Esophagus (tissue), 2 donors: ENCODE results near the gene BCL7C. TPM values are rescaled to one million over a fixed set of nuclear protein-coding genes. Genes with fewer than 3 reads are reported as not detected.

Experiments
- H3K27ac ChIP-seq, 2 donors: one replicate each; pipeline ENCODE4 v1.5.1; 2013; ENCODE audit warnings: low read depth in 2 of 2, mild to moderate bottlenecking in 2 of 2, inconsistent platforms in 1 of 2, low read length in 1 of 2, moderate library complexity in 1 of 2
- H3K27me3 ChIP-seq, 2 donors: one replicate each; pipeline ENCODE4 v1.6.1; 2013; ENCODE audit warnings: low read length in 2 of 2, control low read depth in 1 of 2, mild to moderate bottlenecking in 1 of 2; ENCODE audit not compliant: insufficient read depth in 2 of 2, control insufficient read depth in 1 of 2
- H3K36me3 ChIP-seq, 2 donors: one replicate each; pipeline ENCODE4 v1.6.1; 2013; ENCODE audit warnings: low read length in 1 of 2; ENCODE audit not compliant: control insufficient read depth in 2 of 2, insufficient read depth in 2 of 2
- H3K4me1 ChIP-seq, 2 donors: one replicate each; pipeline ENCODE4 v1.6.1; 2013; ENCODE audit warnings: low read length in 1 of 2; ENCODE audit not compliant: control insufficient read depth in 2 of 2, insufficient read depth in 2 of 2
- H3K4me3 ChIP-seq, 2 donors: one replicate each; pipeline ENCODE4 v1.5.1; 2013; ENCODE audit warnings: low read length in 2 of 2, mild to moderate bottlenecking in 2 of 2, low read depth in 1 of 2, moderate library complexity in 1 of 2
- H3K9me3 ChIP-seq, 2 donors: one replicate each; pipeline ENCODE4 v1.6.1; 2013; ENCODE audit warnings: mild to moderate bottlenecking in 2 of 2, low read depth in 1 of 2, low read length in 1 of 2, moderate library complexity in 1 of 2; ENCODE audit not compliant: control insufficient read depth in 2 of 2, insufficient read depth in 1 of 2
- whole genome bisulfite sequencing, 2 donors: extraction: QIAGEN DNeasy Blood & Tissue Kit; methylation state at CpG; one replicate each; pipeline ENCODE4 v1.1.7; 2013; 5-methylcytosine and 5-hydroxymethylcytosine counted together
- polyA plus RNA-seq, 2 donors: library from polyadenylated mRNA; stranded (reverse); fragments of 200-250 nt; gene quantifications; one replicate each; pipeline ENCODE4 v1.2.3, GENCODE V29; 2013
- donor health status: healthy with polysubstance abuse.
- donor health status: Bipolar disorder and iron deficiency.

BCL7C gene
- polyA plus RNA-seq, 2 donors: 21.8 to 33.9 TPM

DNA sequence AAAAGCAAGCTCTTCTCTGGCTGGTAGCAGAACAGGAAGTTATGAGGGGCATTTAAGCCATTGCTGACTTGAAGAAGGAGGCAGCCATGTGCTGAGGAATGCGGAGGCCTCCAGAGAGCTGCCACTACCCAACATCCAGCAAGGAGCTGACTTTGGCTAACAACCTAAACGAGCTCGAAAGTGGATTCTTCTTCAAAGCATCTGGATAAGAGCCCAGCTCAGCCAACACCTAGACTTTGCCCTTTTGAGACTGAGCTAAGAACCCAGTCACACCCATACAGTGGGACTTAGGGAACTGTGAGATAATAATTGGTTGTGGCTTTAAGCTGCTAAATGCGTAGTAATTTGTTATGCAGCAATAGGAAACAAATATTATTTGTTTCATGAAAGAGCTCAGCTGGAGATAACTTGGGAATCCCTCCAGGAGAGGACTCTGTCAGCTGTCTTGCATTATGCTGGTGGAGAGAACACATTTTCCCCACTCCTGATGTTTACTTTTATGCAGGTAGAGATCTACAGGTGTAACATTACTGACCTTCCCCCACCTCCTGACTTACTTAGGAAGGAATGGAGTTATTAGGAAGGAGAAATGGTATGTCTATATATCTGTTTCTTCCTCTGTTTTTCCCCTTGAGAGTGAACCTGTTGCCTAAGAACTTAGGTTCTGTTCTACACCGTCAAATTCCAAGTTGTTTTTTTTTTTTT, 54.2 kb downstream of the BCL7C start:
- Histone ChIP-seq H3K9me3 (no peaks in the 10 kb centered on the region), H3K27ac (peak overlapping the region; percentile 70 to 79), H3K27me3 (no peaks in the 10 kb centered on the region), H3K4me1 (no peaks in the 10 kb centered on the region), H3K4me3 (no peak overlapping the region), H3K36me3 (no peaks in the 10 kb centered on the region)
- WGBS, 2 donors: 31 to 48% methylated on average over 5 of the region's 5 CpGs

DNA sequence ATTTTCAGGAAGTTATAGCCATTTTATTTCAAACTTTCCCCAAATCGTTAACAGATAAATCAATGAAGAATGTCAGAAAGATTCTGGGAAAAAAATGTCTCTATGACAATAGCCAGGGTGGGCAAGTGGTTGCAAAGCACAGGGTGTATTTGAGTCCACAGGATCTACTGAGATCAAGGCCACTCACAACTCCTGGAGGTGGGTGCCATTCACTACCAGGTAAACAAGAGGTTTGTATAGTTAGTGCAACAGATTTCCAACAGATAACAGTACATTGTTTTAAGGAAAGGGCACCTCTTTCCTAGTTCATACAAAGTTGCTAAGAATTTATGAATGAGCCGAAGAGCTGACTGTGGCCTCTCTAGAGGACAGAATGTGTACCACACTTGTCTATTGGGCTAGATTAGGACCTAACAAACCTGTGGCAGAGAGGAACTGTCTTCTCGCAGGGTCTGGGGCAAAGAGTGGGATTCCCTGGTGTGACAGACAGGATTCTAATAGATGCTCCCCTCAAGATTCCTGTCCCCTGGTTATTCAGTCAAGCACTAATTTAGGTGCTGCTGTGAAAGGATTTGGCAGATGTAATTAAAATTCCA, 54.9 kb downstream of the BCL7C start:
- H3K4me1 ChIP-seq: no peaks in the 10 kb centered on the region
- 66 to 75% methylated on average over 3 of the region's 3 CpGs for WGBS, 2 donors
- no peaks in the 10 kb centered on the region for H3K27me3 ChIP-seq
- H3K36me3 ChIP-seq: peaks cover 0 to 2% of the 10 kb centered on the region in 2 donors
- H3K9me3 ChIP-seq: no peaks in the 10 kb centered on the region
- H3K27ac ChIP-seq: peak overlapping the region; percentile 66 to 79
- H3K4me3 ChIP-seq: no peak overlapping the region

DNA sequence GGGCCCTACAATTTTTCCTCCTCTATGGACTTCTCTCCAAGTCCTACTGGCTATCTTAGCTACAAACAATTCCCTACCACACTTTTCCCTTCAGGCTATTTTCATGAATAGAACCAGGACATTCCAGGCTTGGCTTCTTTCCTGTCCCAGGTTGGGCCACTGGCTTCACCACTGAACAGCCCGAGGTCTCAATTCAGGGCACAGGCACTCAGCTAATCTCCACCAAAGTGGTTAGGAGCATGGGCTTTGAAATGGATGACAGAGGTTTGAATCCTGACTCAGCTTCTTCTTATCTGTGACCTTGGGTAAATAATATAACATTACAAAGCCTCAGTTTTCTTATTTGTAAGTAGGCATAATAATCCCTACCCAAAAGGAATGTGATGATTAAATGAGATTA, 56.0 kb downstream of the BCL7C start:
- 54 to 74% methylated on average over 1 of the region's 1 CpG for WGBS, 2 donors
- H3K27ac ChIP-seq: no peak overlapping the region
- peaks cover 0 to 2% of the 10 kb centered on the region in 2 donors for H3K36me3 ChIP-seq
- no peaks in the 10 kb centered on the region for H3K9me3 ChIP-seq
- no peaks in the 10 kb centered on the region for H3K27me3 ChIP-seq
- no peak overlapping the region for H3K4me3 ChIP-seq
- no peaks in the 10 kb centered on the region for H3K4me1 ChIP-seq

Other genes starting within 250 kb of the BCL7C start
- 10 to 100 TPM; 26.8 to 51.8 TPM for gene PRR14, start 243.1 kb downstream of the BCL7C start, polyA plus RNA-seq
- gene FBRS, start 235.6 kb downstream of the BCL7C start, polyA plus RNA-seq: 10 to 100 TPM; 43.5 to 84.8 TPM
- gene SRCAP, start 194.9 kb downstream of the BCL7C start, polyA plus RNA-seq: 10 to 100 TPM in 1 of 2 donors, 1 to 10 TPM in 1; 4.9 to 20.9 TPM
- gene PHKG2, start 145.7 kb downstream of the BCL7C start, polyA plus RNA-seq: 10 to 100 TPM; 23.2 to 34.8 TPM
- 1 to 10 TPM; 3.5 to 6.2 TPM for gene CFAP119, start 132.0 kb downstream of the BCL7C start, polyA plus RNA-seq
- gene RNF40, start 131.8 kb downstream of the BCL7C start, polyA plus RNA-seq: 10 to 100 TPM; 39.9 to 64.1 TPM
- 1 to 10 TPM; 3.4 to 4.9 TPM for gene ZNF629, start 106.9 kb downstream of the BCL7C start, polyA plus RNA-seq
- gene CTF1, start 2.5 kb upstream of the BCL7C start, polyA plus RNA-seq: 1 to 10 TPM; 2.2 to 3.3 TPM
- 10 to 100 TPM; 10.7 to 35.6 TPM for gene FBXL19, start 29.5 kb upstream of the BCL7C start, polyA plus RNA-seq
- gene ORAI3, start 55.0 kb upstream of the BCL7C start, polyA plus RNA-seq: 10 to 100 TPM in 1 of 2 donors, 1 to 10 TPM in 1; 8.5 to 11.6 TPM
- 1 to 10 TPM; 6.8 to 9.6 TPM for gene SETD1A, start 63.7 kb upstream of the BCL7C start, polyA plus RNA-seq
- gene HSD3B7, start 91.1 kb upstream of the BCL7C start, polyA plus RNA-seq: 10 to 100 TPM in 1 of 2 donors, 1 to 10 TPM in 1; 6.6 to 12.1 TPM
- gene STX1B, start 116.6 kb upstream of the BCL7C start, polyA plus RNA-seq: 1 to 10 TPM in 1 of 2 donors, under 1 TPM in 1; 0.29 to 1.6 TPM
- gene STX4, start 139.5 kb upstream of the BCL7C start, polyA plus RNA-seq: 10 to 100 TPM; 49.7 to 54.1 TPM
- 1 to 10 TPM; 5.8 to 6.6 TPM for gene ZNF668, start 180.2 kb upstream of the BCL7C start, polyA plus RNA-seq
- 1 to 10 TPM; 3.4 to 8.1 TPM for gene ZNF646, start 180.3 kb upstream of the BCL7C start, polyA plus RNA-seq
- gene PRSS53, start 194.9 kb upstream of the BCL7C start, polyA plus RNA-seq: 1 to 10 TPM in 1 of 2 donors, under 1 TPM in 1; 1.00 to 2.9 TPM
- 10 to 100 TPM; 18.5 to 39.2 TPM for gene VKORC1, start 200.7 kb upstream of the BCL7C start, polyA plus RNA-seq
- gene BCKDK, start 214.3 kb upstream of the BCL7C start, polyA plus RNA-seq: 10 to 100 TPM; 13.0 to 23.1 TPM
- gene KAT8, start 223.6 kb upstream of the BCL7C start, polyA plus RNA-seq: 10 to 100 TPM; 28.3 to 33.6 TPM
- gene PRSS8, start 241.7 kb upstream of the BCL7C start, polyA plus RNA-seq: 100 to 1,000 TPM in 1 of 2 donors, 10 to 100 TPM in 1; 64.3 to 201 TPM